HEK293 (cell line): ENCODE results near the gene NADK.

Experiments
- ZSCAN16 ChIP-seq: fragments of 450-650 bp; formaldehyde crosslinking; IDR thresholded peaks from 2 replicates; pipeline ENCODE4 v1.5.1; 2016; ENCODE audit warnings: missing biosample characterization, missing genetic modification characterization
- TF ChIP-seq, protein P1 (sequence below): fragments of 450-650 bp; formaldehyde crosslinking; IDR thresholded peaks from 2 replicates; pipeline ENCODE4 v1.5.1; 2016; ENCODE audit warnings: missing biosample characterization, missing genetic modification characterization

DNA sequence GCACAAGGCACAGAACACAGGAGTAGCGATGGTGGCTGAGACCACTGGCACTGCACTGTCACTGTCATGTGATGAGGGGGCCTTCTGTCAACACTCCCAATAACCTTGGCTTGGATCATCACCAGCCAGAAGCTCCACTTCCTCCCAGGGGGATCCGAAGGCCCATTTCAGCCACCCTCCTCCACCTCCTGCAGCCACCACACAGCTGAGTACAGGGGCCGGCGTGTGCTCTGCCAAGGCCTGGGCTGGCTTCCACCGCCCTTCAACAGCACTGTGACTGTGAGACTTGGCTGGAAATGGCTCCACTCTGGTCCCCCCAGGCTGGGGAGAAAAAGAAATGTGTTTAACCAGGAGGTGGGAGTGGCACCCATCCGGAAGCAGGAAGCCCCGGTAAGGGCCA is 9.9 kb upstream of the NADK start:
- no peak for TF ChIP-seq ZSCAN16 (tag by site-specific recombination)
- TF ChIP-seq, protein P1, sequence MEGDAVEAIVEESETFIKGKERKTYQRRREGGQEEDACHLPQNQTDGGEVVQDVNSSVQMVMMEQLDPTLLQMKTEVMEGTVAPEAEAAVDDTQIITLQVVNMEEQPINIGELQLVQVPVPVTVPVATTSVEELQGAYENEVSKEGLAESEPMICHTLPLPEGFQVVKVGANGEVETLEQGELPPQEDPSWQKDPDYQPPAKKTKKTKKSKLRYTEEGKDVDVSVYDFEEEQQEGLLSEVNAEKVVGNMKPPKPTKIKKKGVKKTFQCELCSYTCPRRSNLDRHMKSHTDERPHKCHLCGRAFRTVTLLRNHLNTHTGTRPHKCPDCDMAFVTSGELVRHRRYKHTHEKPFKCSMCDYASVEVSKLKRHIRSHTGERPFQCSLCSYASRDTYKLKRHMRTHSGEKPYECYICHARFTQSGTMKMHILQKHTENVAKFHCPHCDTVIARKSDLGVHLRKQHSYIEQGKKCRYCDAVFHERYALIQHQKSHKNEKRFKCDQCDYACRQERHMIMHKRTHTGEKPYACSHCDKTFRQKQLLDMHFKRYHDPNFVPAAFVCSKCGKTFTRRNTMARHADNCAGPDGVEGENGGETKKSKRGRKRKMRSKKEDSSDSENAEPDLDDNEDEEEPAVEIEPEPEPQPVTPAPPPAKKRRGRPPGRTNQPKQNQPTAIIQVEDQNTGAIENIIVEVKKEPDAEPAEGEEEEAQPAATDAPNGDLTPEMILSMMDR (tag by site-specific recombination): no peak
